IMR-90 (cell line): Measurements from ENCODE around the gene MAGED2. TPM values are rescaled to one million over a fixed set of nuclear protein-coding genes. Genes with fewer than 3 reads are reported as not detected.

Experiments used
- ATAC-seq: fragments of 200-7000 bp; cut with Tn5 transposase; 2 replicates; pipeline ENCODE4 v1.9.1; 2020; ENCODE audit warnings: low read depth, mild to moderate bottlenecking, moderate library complexity
- BruUV-seq: library from RNA; stranded (reverse); fragments of 400-500 nt; replicated peaks from 2 replicates; lab custom pipeline; 2021; lab: Mats Ljungman, UMichigan
- CTCF ChIA-PET: fragments of 300-600 bp; formaldehyde crosslinking; extraction: SDS; loops from one replicate; lab custom pipeline; 2021; ENCODE audit warnings: antibody characterized with exemption; lab: Yijun Ruan, JAX
- POLR2A ChIA-PET: fragments of 300-600 bp; sonication (Branson Sonifier 250); formaldehyde crosslinking; loops from one replicate; lab custom pipeline; 2022; ENCODE audit warnings: antibody characterized with exemption; ENCODE audit not compliant: unreplicated experiment; lab: Charles Lee
- DNase-seq: peaks from one replicate; pipeline ENCODE4 v3.0.0; 2013
- H2AFZ ChIP-seq: replicated peaks from 2 replicates; pipeline ENCODE3; 2013; ENCODE audit warnings: low read length, mild to moderate bottlenecking; ENCODE audit not compliant: poor library complexity
- H2AK5ac ChIP-seq: 2 replicates; pipeline ENCODE4 v1.6.1; 2013; ENCODE audit warnings: low read depth, low read length, inconsistent platforms
- H2AK9ac ChIP-seq: replicated peaks from 2 replicates; pipeline ENCODE3; 2013; ENCODE audit warnings: mild to moderate bottlenecking, low read depth, low read length, moderate library complexity; ENCODE audit not compliant: poor library complexity
- H2BK120ac ChIP-seq: 2 replicates; pipeline ENCODE4 v1.6.1; 2013; ENCODE audit warnings: low read depth, low read length, inconsistent platforms
- H2BK15ac ChIP-seq: 3 replicates; pipeline ENCODE4 v1.6.1; 2013; ENCODE audit warnings: low read depth, low read length, inconsistent platforms
- H2BK20ac ChIP-seq: 2 replicates; pipeline ENCODE4 v1.6.1; 2013; ENCODE audit warnings: low read depth, mild to moderate bottlenecking, inconsistent platforms, low read length, moderate library complexity
- H2BK5ac ChIP-seq: 2 replicates; pipeline ENCODE4 v1.6.1; 2013; ENCODE audit warnings: mild to moderate bottlenecking, low read depth, low read length, inconsistent platforms; ENCODE audit not compliant: poor library complexity, severe bottlenecking
- H3K14ac ChIP-seq: replicated peaks from 2 replicates; pipeline ENCODE4 v1.6.1; 2013; ENCODE audit warnings: low read depth, low read length, inconsistent platforms
- H3K18ac ChIP-seq: 2 replicates; pipeline ENCODE4 v1.6.1; 2013; ENCODE audit warnings: low read depth, low read length, control low read depth
- H3K23ac ChIP-seq: 2 replicates; pipeline ENCODE4 v1.6.1; 2013; ENCODE audit warnings: low read depth, low read length, inconsistent platforms
- H3K27ac ChIP-seq: 2 replicates; pipeline ENCODE4 v1.5.1; 2013; ENCODE audit warnings: mild to moderate bottlenecking, control low read depth, low read length; ENCODE audit not compliant: insufficient read depth
- H3K27me3 ChIP-seq: 2 replicates; pipeline ENCODE4 v1.6.1; 2013; ENCODE audit warnings: low read length; ENCODE audit not compliant: control insufficient read depth, insufficient read depth
- H3K36me3 ChIP-seq: 2 replicates; pipeline ENCODE4 v1.6.1; 2013; ENCODE audit warnings: low read length, mixed read lengths; ENCODE audit not compliant: control insufficient read depth, insufficient read depth
- H3K4ac ChIP-seq: 2 replicates; pipeline ENCODE4 v1.6.1; 2013; ENCODE audit warnings: low read depth, low read length, inconsistent platforms
- H3K4me1 ChIP-seq: 2 replicates; pipeline ENCODE4 v1.6.1; 2013; ENCODE audit warnings: low read length, mixed read lengths; ENCODE audit not compliant: control insufficient read depth, insufficient read depth
- H3K4me2 ChIP-seq: 2 replicates; pipeline ENCODE4 v1.6.1; 2013; ENCODE audit warnings: low read depth, mild to moderate bottlenecking, control low read depth, low read length, moderate library complexity
- H3K4me3 ChIP-seq: 2 replicates; pipeline ENCODE4 v1.5.1; 2013; ENCODE audit warnings: low read depth, mild to moderate bottlenecking, control low read depth, low read length, moderate library complexity; ENCODE audit not compliant: insufficient read depth
- H3K56ac ChIP-seq: 2 replicates; pipeline ENCODE4 v1.6.1; 2013; ENCODE audit warnings: low read length, inconsistent platforms; ENCODE audit not compliant: insufficient read depth; ENCODE audit errors: extremely low read depth
- H3K79me1 ChIP-seq, 2 experiments: 2 replicates each; pipeline ENCODE4 v1.6.1; 2013; ENCODE audit warnings: low read length in 2 of 2, inconsistent platforms in 1 of 2, low read depth in 1 of 2
- H3K9ac ChIP-seq: 2 replicates; pipeline ENCODE4 v1.6.1; 2013; ENCODE audit warnings: low read depth, low read length, control low read depth
- H3K9me1 ChIP-seq: 2 replicates; pipeline ENCODE4 v1.6.1; 2013; ENCODE audit warnings: low read length, inconsistent platforms; ENCODE audit not compliant: insufficient read depth
- H3K9me3 ChIP-seq: 2 replicates; pipeline ENCODE4 v1.6.1; 2013; ENCODE audit warnings: low read length; ENCODE audit not compliant: control insufficient read depth, insufficient read depth
- H4K20me1 ChIP-seq: 2 replicates; pipeline ENCODE4 v1.6.1; 2013; ENCODE audit warnings: low read length, inconsistent platforms; ENCODE audit not compliant: insufficient read depth
- H4K5ac ChIP-seq: 2 replicates; pipeline ENCODE4 v1.6.1; 2013; ENCODE audit warnings: mild to moderate bottlenecking, low read depth, low read length, control low read depth
- H4K8ac ChIP-seq, 2 experiments: 2 replicates each; pipeline ENCODE4 v1.6.1; 2013; ENCODE audit warnings: low read depth in 2 of 2, low read length in 2 of 2, control low read depth in 1 of 2, inconsistent platforms in 1 of 2
- H4K91ac ChIP-seq: 2 replicates; pipeline ENCODE4 v1.6.1; 2013; ENCODE audit warnings: low read depth, low read length, inconsistent platforms; ENCODE audit not compliant: insufficient read depth
- CHD1 ChIP-seq: IDR thresholded peaks from 2 replicates; pipeline ENCODE4 v1.6.1; 2012; ENCODE audit warnings: low read depth, low read length, improper control_type of control experiment
- MAFK ChIP-seq: IDR thresholded peaks from 2 replicates; pipeline ENCODE4 v1.6.1; 2012; ENCODE audit warnings: low read depth, low read length, improper control_type of control experiment
- MAZ ChIP-seq: IDR thresholded peaks from 2 replicates; pipeline ENCODE4 v1.6.1; 2012; ENCODE audit warnings: low read depth, mild to moderate bottlenecking, low read length, improper control_type of control experiment, moderate library complexity, borderline replicate concordance
- MXI1 ChIP-seq: IDR thresholded peaks from 2 replicates; pipeline ENCODE4 v1.6.1; 2012; ENCODE audit warnings: low read depth, mild to moderate bottlenecking, low read length, moderate library complexity, borderline replicate concordance
- POLR2A ChIP-seq: IDR thresholded peaks from 2 replicates; pipeline ENCODE4 v1.6.1; 2012; ENCODE audit warnings: mild to moderate bottlenecking, low read depth, low read length
- RCOR1 ChIP-seq: IDR thresholded peaks from 2 replicates; pipeline ENCODE4 v1.6.1; 2012; ENCODE audit warnings: mild to moderate bottlenecking, low read length, improper control_type of control experiment; ENCODE audit not compliant: insufficient replicate concordance
- WGBS, 2 experiments: methylation state at CpG; one replicate each; pipeline versions ENCODE4 v1.1.5 to v1.1.7; 2013; ENCODE audit warnings: missing lambda C conversion rate in 2 of 2; ENCODE audit not compliant: insufficient read length in 1 of 2; ENCODE audit errors: extremely low coverage in 2 of 2; 5-methylcytosine and 5-hydroxymethylcytosine counted together
- dilution Hi-C: fragments of 300-500 bp; cut with HindIII; formaldehyde crosslinking; loops from one replicate; pipeline ENCODE4 v1.14.3; 2018; ENCODE audit warnings: low sequenced_read_pairs; ENCODE audit not compliant: unreplicated experiment
- in situ Hi-C: fragments of 300-500 bp; cut with MboI; formaldehyde crosslinking; loops from 3 replicates; pipeline ENCODE4 v1.14.3; 2019; ENCODE audit warnings: low sequenced_read_pairs, inconsistent platforms, mixed read lengths
- intact Hi-C: fragments of 100-400 bp; cut with micrococcal nuclease; formaldehyde crosslinking; loops from 2 replicates; pipeline ENCODE4 v1.10.0; 2022
- polyA plus RNA-seq, 3 experiments: library from polyadenylated mRNA; depleted of rRNA; stranded (reverse); fragments of >200 nt; gene quantifications; 2 replicates each; pipeline ENCODE4 v1.2.3, GENCODE V29; 2012; ENCODE audit warnings: low replicate concordance in 1 of 3
- total RNA-seq: library from RNA; depleted of rRNA; stranded (reverse); fragments of >200 nt; gene quantifications from 2 replicates; pipeline ENCODE4 v1.2.3, GENCODE V29; 2012
- TF ChIP-seq, protein P1 (sequence below): fragments of 150-350 bp; IDR thresholded peaks from 2 replicates; pipeline ENCODE4 v1.6.1; 2016; ENCODE audit warnings: low read depth, mild to moderate bottlenecking, low read length, moderate library complexity, borderline replicate concordance
- TF ChIP-seq, protein P2 (sequence below): conservative IDR thresholded peaks from 2 replicates; pipeline ENCODE4 v1.5.1; 2012; ENCODE audit warnings: mild to moderate bottlenecking, low read depth, low read length, improper control_type of control experiment
- TF ChIP-seq, protein P3 (sequence below): fragments of 150-350 bp; IDR thresholded peaks from 2 replicates; pipeline ENCODE4 v1.6.1; 2017; ENCODE audit warnings: mild to moderate bottlenecking, antibody characterized with exemption, low read length, low read depth

MAGED2 gene
- total and polyA plus RNA-seq, 2 of the 4 experiments (the other 2 are of a cell fraction) = 301 to 341 TPM

DNA sequence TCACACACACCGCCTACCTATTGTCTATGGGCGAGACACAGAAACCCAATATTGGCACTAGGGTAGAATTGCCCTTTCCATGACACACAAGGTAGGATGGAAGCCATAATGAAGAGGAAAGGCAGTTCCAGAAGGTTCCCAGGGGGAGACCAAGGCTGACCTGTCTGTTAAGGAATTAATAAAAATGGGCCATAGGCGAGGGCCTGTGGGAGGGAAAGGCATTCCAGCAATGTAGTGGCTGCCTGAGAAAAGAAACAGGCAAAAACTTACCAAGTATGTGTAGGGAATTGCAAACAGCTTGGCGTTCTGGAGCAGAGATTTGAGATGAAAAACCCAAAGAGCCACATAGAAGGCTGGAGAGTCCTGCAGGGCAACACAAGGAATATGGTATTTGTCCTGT, 19.1 kb downstream of the MAGED2 start:
- intact Hi-C loops (no loop called here), dilution Hi-C loops (no loop called here), in situ Hi-C loops (no loop called here)
- POLR2A ChIA-PET = no interaction called here
- H3K36me3 ChIP-seq = no peaks in the 10 kb centered on the region
- H2AK9ac ChIP-seq = no peak overlapping the region
- no peak overlapping the region for H4K91ac ChIP-seq
- no peak overlapping the region for H3K4me3 ChIP-seq
- H3K4me1 ChIP-seq = no peaks in the 10 kb centered on the region
- no peaks in the 10 kb centered on the region for H3K27me3 ChIP-seq
- no peaks in the 10 kb centered on the region; the same call in 1 of the 2 replicates for H3K9me3 ChIP-seq
- no peak overlapping the region for H3K14ac ChIP-seq
- H3K27ac ChIP-seq = no peak overlapping the region
- TF ChIP-seq RCOR1 = no peak
- TF ChIP-seq POLR2A = no peak
- TF ChIP-seq, protein P1, sequence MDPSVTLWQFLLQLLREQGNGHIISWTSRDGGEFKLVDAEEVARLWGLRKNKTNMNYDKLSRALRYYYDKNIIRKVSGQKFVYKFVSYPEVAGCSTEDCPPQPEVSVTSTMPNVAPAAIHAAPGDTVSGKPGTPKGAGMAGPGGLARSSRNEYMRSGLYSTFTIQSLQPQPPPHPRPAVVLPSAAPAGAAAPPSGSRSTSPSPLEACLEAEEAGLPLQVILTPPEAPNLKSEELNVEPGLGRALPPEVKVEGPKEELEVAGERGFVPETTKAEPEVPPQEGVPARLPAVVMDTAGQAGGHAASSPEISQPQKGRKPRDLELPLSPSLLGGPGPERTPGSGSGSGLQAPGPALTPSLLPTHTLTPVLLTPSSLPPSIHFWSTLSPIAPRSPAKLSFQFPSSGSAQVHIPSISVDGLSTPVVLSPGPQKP = no peak
- TF ChIP-seq, protein P2, sequence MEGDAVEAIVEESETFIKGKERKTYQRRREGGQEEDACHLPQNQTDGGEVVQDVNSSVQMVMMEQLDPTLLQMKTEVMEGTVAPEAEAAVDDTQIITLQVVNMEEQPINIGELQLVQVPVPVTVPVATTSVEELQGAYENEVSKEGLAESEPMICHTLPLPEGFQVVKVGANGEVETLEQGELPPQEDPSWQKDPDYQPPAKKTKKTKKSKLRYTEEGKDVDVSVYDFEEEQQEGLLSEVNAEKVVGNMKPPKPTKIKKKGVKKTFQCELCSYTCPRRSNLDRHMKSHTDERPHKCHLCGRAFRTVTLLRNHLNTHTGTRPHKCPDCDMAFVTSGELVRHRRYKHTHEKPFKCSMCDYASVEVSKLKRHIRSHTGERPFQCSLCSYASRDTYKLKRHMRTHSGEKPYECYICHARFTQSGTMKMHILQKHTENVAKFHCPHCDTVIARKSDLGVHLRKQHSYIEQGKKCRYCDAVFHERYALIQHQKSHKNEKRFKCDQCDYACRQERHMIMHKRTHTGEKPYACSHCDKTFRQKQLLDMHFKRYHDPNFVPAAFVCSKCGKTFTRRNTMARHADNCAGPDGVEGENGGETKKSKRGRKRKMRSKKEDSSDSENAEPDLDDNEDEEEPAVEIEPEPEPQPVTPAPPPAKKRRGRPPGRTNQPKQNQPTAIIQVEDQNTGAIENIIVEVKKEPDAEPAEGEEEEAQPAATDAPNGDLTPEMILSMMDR = no peak
- no peak for TF ChIP-seq MXI1
- TF ChIP-seq MAZ = no peak
- no peak for TF ChIP-seq CHD1
- TF ChIP-seq, protein P3, sequence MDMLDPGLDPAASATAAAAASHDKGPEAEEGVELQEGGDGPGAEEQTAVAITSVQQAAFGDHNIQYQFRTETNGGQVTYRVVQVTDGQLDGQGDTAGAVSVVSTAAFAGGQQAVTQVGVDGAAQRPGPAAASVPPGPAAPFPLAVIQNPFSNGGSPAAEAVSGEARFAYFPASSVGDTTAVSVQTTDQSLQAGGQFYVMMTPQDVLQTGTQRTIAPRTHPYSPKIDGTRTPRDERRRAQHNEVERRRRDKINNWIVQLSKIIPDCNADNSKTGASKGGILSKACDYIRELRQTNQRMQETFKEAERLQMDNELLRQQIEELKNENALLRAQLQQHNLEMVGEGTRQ = no peak
- TF ChIP-seq MAFK = no peak
- peak; percentile 51 for ATAC-seq
- H3K79me1 ChIP-seq = no peaks in the 10 kb centered on the region
- no peak overlapping the region for H2BK20ac ChIP-seq
- H2BK15ac ChIP-seq = no peak overlapping the region
- no peaks in the 10 kb centered on the region for H4K20me1 ChIP-seq
- H3K9me1 ChIP-seq = no peaks in the 10 kb centered on the region; the same call in 1 of the 2 replicates
- CTCF ChIA-PET = no interaction called here
- no peak for DNase-seq
- no TSS peak for BruUV-seq
- no peak overlapping the region for H3K18ac ChIP-seq
- no peak overlapping the region for H4K8ac ChIP-seq
- no peak overlapping the region for H2AFZ ChIP-seq
- H3K9ac ChIP-seq = no peak overlapping the region
- no peak overlapping the region for H4K5ac ChIP-seq
- H3K4ac ChIP-seq = no peak overlapping the region
- no peak overlapping the region for H3K23ac ChIP-seq
- H2BK120ac ChIP-seq = no peak overlapping the region
- no peak overlapping the region for H3K56ac ChIP-seq
- WGBS, 2 experiments = 22% methylated on average over 1 of the region's 4 CpGs; no CpG with 5 or more reads in 1 of the 2 experiments
- H2BK5ac ChIP-seq = no peak overlapping the region
- H3K4me2 ChIP-seq = no peak overlapping the region
- H2AK5ac ChIP-seq = no peak overlapping the region
